ENCODE measurements around the gene ARID2.

- TF ChIP-seq POLR2A (IDR thresholded peaks at IDR 0.05) (no peak), EP300 (IDR thresholded peaks at IDR 0.05) (no peak)
Measured at GRCh38 chr12:45948546-45948945, 219.0 kb downstream of the ARID2 start.
